ENCODE results near the gene HUS1.

DNA sequence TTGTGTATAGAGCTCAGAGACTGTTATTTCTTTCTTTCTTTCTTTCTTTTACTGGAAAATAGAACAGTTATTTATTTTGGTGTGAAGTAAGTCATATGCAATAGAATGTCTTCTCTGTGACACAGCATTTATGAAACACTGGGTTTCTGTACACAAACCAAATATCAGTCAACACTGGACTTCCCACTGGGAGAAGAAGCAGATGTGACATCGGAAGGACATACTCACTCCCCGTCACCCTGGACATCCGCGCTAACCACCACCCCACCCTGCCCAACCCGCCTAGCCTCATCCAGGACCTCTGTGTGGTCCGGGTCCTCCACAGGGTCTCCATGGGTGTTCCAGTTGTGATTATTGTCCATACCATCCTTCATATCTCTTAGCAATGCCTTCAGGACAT is 27.5 kb upstream of the HUS1 start:
- TF ChIP-seq, protein P1, sequence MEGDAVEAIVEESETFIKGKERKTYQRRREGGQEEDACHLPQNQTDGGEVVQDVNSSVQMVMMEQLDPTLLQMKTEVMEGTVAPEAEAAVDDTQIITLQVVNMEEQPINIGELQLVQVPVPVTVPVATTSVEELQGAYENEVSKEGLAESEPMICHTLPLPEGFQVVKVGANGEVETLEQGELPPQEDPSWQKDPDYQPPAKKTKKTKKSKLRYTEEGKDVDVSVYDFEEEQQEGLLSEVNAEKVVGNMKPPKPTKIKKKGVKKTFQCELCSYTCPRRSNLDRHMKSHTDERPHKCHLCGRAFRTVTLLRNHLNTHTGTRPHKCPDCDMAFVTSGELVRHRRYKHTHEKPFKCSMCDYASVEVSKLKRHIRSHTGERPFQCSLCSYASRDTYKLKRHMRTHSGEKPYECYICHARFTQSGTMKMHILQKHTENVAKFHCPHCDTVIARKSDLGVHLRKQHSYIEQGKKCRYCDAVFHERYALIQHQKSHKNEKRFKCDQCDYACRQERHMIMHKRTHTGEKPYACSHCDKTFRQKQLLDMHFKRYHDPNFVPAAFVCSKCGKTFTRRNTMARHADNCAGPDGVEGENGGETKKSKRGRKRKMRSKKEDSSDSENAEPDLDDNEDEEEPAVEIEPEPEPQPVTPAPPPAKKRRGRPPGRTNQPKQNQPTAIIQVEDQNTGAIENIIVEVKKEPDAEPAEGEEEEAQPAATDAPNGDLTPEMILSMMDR (IDR thresholded peaks at IDR 0.05): no peak
- TF ChIP-seq POLR2A (IDR thresholded peaks at IDR 0.05): no peak

Measured in adrenal gland (tissue), 5 donors.